Right atrium auricular region (tissue), 2 donors: ENCODE results near the gene DNAI4. TPM values are rescaled to one million over a fixed set of nuclear protein-coding genes. Genes with fewer than 3 reads are reported as not detected.
"Not testable (repeated sequence)": the region's sequence is repeated elsewhere in the genome, so short reads cannot be mapped to it uniquely, and the experiment has no call there.

ENCODE experiments used
- DNase-seq: peaks from one replicate; pipeline ENCODE4 v3.0.0-alpha.2; 2019; ENCODE audit warnings: low spot score
- H3K27ac ChIP-seq, 2 donors: fragments of 200-600 bp; sonication (generic); 1 replicate in 1 of 2; 2 replicates in 1 of 2; pipeline ENCODE4 v1.5.1; 2016 to 2019
- H3K27me3 ChIP-seq, 2 donors: fragments of 200-600 bp; sonication (generic); one replicate each; pipeline versions ENCODE4 v1.5.1 to v1.6.0; 2017 to 2019
- H3K36me3 ChIP-seq: fragments of 200-600 bp; sonication (generic); one replicate; pipeline ENCODE4 v1.5.1; 2016
- H3K4me1 ChIP-seq, 2 donors: fragments of 200-600 bp; sonication (generic); one replicate each; pipeline versions ENCODE4 v1.5.1 to v1.6.0; 2017 to 2019
- H3K4me3 ChIP-seq, 2 donors: fragments of 200-600 bp; sonication (generic); 1 replicate in 1 of 2; 2 replicates in 1 of 2; pipeline ENCODE4 v1.5.1; 2017 to 2019; ENCODE audit warnings: mild to moderate bottlenecking in 1 of 2, moderate library complexity in 1 of 2
- H3K9me3 ChIP-seq, 2 donors: fragments of 200-600 bp; sonication (generic); one replicate each; pipeline ENCODE4 v1.5.1; 2019
- CTCF ChIP-seq, 2 donors: fragments of 200-600 bp; sonication (generic); IDR thresholded peaks; one replicate each; pipeline ENCODE4 v1.5.1; 2019; ENCODE audit warnings: antibody characterized with exemption in 2 of 2
- total RNA-seq, 2 donors: library from RNA; depleted of rRNA; stranded (reverse); fragments of >200 nt; gene quantifications; one replicate each; pipeline ENCODE4 v1.1.0, GENCODE V29; 2016

Gene DNAI4
- 10 to 100 TPM in 1 of 2 donors, 1 to 10 TPM in 1; 6.9 to 10.3 TPM for total RNA-seq

GRCh38 chr1:66924756-66925557 lies at the start of gene DNAI4, which contains the start of gene MIER1:
Gene DNAI4 (minus strand): TSS chr1:66924856. CDS start chr1:66924831, 25 bp downstream.
Gene MIER1 (plus strand): TSS chr1:66924990. CDS start chr1:66925029, 39 bp downstream.
- peak within 1 kb of the TSS; percentile 79 to 92 for H3K4me3 ChIP-seq
- H3K27me3 ChIP-seq: no peaks in the 10 kb centered on the region
- DNase-seq: peak; percentile 96
- no peaks in the 10 kb centered on the region for H3K36me3 ChIP-seq
- H3K27ac ChIP-seq: peak within 1 kb of the TSS; percentile 96 to 97
- peaks cover 0 to 36% of the 10 kb centered on the region in 2 donors for H3K4me1 ChIP-seq
- peak in 1 of 2 donors; percentile 51 for TF ChIP-seq CTCF (IDR thresholded peaks at IDR 0.05)
- H3K9me3 ChIP-seq: no peaks in the 10 kb centered on the region

GRCh38 chr1:66968574-66968973 lies 43.9 kb upstream of the DNAI4 start:
- Histone ChIP-seq H3K9me3 (peaks cover 0 to 10% of the 10 kb centered on the region in 2 donors), H3K27me3 (no peaks in the 10 kb centered on the region), H3K4me3 (no peak overlapping the region), H3K36me3 (peaks cover 51% of the 10 kb centered on the region), H3K4me1 (no peaks in the 10 kb centered on the region), H3K27ac (no peak overlapping the region)
- no peak for TF ChIP-seq CTCF (IDR thresholded peaks at IDR 0.05)
- DNase-seq: no peak

GRCh38 chr1:66966188-66966873 lies 41.7 kb upstream of the DNAI4 start:
- H3K27ac ChIP-seq, H3K4me1 ChIP-seq, H3K27me3 ChIP-seq: not testable (repeated sequence)

GRCh38 chr1:66957938-66958337 lies 33.3 kb upstream of the DNAI4 start:
- no peak for DNase-seq
- Histone ChIP-seq H3K4me1 (no peaks in the 10 kb centered on the region), H3K27me3 (no peaks in the 10 kb centered on the region), H3K9me3 (no peaks in the 10 kb centered on the region), H3K27ac (no peak overlapping the region), H3K36me3 (peaks cover 50% of the 10 kb centered on the region), H3K4me3 (no peak overlapping the region)
- no peak for TF ChIP-seq CTCF (IDR thresholded peaks at IDR 0.05)

More at GRCh38 chr1:66966188-66966873, 41.7 kb upstream of the DNAI4 start:
- not testable (repeated sequence) for H3K4me3 ChIP-seq, H3K9me3 ChIP-seq, DNase-seq
- H3K36me3 ChIP-seq: peaks cover 56% of the 10 kb centered on the region

- no peak overlapping the region for H3K27ac ChIP-seq
- no peak overlapping the region for H3K4me3 ChIP-seq
- no peaks in the 10 kb centered on the region for H3K27me3 ChIP-seq
- peaks cover 39% of the 10 kb centered on the region for H3K36me3 ChIP-seq
- no peaks in the 10 kb centered on the region for H3K9me3 ChIP-seq
- H3K4me1 ChIP-seq: no peaks in the 10 kb centered on the region
- TF ChIP-seq CTCF (IDR thresholded peaks at IDR 0.05): no peak
- DNase-seq: no peak
These were observed 29.6 kb upstream of the DNAI4 start for GRCh38 chr1:66954208-66954607.

GRCh38 chr1:66951513-66951912 lies 26.9 kb upstream of the DNAI4 start:
- H3K36me3 ChIP-seq: peaks cover 54% of the 10 kb centered on the region
- no peak overlapping the region for H3K4me3 ChIP-seq

More at GRCh38 chr1:66951513-66951912, 26.9 kb upstream of the DNAI4 start:
- Histone ChIP-seq H3K27ac (no peak overlapping the region), H3K4me1 (no peaks in the 10 kb centered on the region), H3K27me3 (no peaks in the 10 kb centered on the region), H3K9me3 (no peaks in the 10 kb centered on the region)
- no peak for TF ChIP-seq CTCF (IDR thresholded peaks at IDR 0.05)
- no peak for DNase-seq
